Calu3 (cell line): ENCODE measurements around the gene NUMA1. TPM values are rescaled to one million over a fixed set of nuclear protein-coding genes. Genes with fewer than 3 reads are reported as not detected.

Source experiments
- BruUV-seq: library from RNA; stranded (reverse); fragments of 400-500 nt; replicated peaks from 2 replicates; lab custom pipeline; 2021; lab: Mats Ljungman, UMichigan
- CTCF ChIA-PET: fragments of 300-600 bp; sonication (Branson Sonifier 250); formaldehyde crosslinking; loops from one replicate; lab custom pipeline; 2022; ENCODE audit warnings: antibody characterized with exemption; lab: Charles Lee
- DNase-seq: peaks from one replicate; pipeline ENCODE4 v3.0.0; 2022
- H3K27ac Mint-ChIP-seq: one replicate; pipeline ENCODE4 v1.8.0; 2022; ENCODE audit warnings: mixed read lengths; ENCODE audit not compliant: unreplicated experiment
- H3K27me3 Mint-ChIP-seq: one replicate; pipeline ENCODE4 v1.8.0; 2022; ENCODE audit warnings: mixed read lengths; ENCODE audit not compliant: unreplicated experiment
- H3K36me3 Mint-ChIP-seq: one replicate; pipeline ENCODE4 v1.8.0; 2022; ENCODE audit warnings: mild to moderate bottlenecking, moderate library complexity, mixed read lengths; ENCODE audit not compliant: insufficient read depth, unreplicated experiment
- H3K4me1 Mint-ChIP-seq: one replicate; pipeline ENCODE4 v1.8.0; 2022; ENCODE audit warnings: mild to moderate bottlenecking, low read depth, mixed read lengths; ENCODE audit not compliant: unreplicated experiment
- H3K4me3 Mint-ChIP-seq: one replicate; pipeline ENCODE4 v1.8.0; 2022; ENCODE audit warnings: mild to moderate bottlenecking, low read depth, moderate library complexity, mixed read lengths; ENCODE audit not compliant: unreplicated experiment
- H3K9me3 Mint-ChIP-seq: one replicate; pipeline ENCODE4 v1.8.0; 2022; ENCODE audit warnings: low read depth, mixed read lengths; ENCODE audit not compliant: unreplicated experiment
- CTCF ChIP-seq: fragments of 200-600 bp; IDR thresholded peaks from one replicate; pipeline ENCODE4 v1.8.0; 2022; ENCODE audit warnings: antibody characterized with exemption; ENCODE audit not compliant: unreplicated experiment
- intact Hi-C: fragments of 100-400 bp; cut with micrococcal nuclease; formaldehyde crosslinking; loops from one replicate; pipeline ENCODE4 v1.10.0; 2022; ENCODE audit not compliant: unreplicated experiment
- total RNA-seq: library from RNA; stranded (reverse); gene quantifications from 2 replicates; pipeline ENCODE4 v1.2.3, GENCODE V29; 2022

The NUMA1 gene
- total RNA-seq, 1 experiment from 2014 or later: 146 TPM

DNA sequence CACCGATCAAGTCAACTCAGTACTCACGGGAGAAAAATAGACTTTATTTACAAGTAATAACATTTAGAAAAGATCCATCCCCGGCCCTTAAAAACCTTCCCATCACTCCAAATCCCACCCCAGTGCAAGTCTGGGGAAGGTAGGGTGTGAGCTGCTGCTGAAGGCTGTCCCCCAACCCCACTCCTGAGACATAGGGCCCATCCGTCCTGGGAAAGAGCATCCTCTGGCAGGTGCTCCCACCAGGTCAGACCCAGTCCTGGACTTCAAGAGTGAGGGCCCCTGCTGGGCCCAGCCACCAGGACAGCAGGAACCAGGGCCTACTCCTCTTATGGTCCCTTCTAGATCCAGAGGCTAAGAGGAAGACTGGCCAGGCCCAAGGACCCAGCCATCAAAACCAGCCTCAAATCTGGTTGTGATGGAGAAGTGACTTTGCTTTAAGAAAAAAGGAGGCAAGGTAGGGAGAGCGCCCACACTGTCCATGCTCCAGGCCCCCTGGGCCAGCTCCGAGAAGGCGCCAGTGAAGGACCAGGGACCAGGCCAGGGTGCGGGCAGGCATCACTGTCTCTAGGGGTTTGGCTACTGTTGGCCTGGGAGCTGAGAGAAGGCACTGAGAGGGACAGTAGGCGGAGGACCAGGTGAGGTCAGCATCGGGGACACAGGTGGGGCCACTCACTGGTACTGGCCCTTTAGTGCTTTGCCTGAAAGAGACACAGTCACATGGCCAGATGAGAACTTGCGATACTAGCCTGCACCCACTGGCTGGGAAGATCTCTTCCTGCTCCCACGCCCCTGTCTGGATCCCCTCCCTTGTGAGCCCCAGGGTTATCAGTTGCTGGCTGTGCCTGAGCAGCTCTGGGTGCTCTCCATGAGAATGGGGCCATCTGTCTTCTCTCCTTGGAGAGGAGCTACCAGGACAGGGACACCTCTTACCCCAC is 77.2 kb downstream of the NUMA1 start:
- DNase-seq: no peak
- CTCF ChIA-PET: interaction anchor here (0.6 kb wide), 1 partner anchor 174 kb away, joined by 7 read pairs; no protein-coding TSS in a partner anchor
- Mint-ChIP-seq H3K27me3 (no peaks in the 10 kb centered on the region), H3K4me3 (no peak overlapping the region), H3K4me1 (no peaks in the 10 kb centered on the region), H3K27ac (peak overlapping the region; percentile 22), H3K36me3 (peaks cover 64% of the 10 kb centered on the region), H3K9me3 (no peaks in the 10 kb centered on the region)
- intact Hi-C loops: no loop called here
- BruUV-seq: no TSS peak
- TF ChIP-seq CTCF: no peak

- no TSS peak for BruUV-seq
- CTCF ChIA-PET: interaction anchor here (1.4 kb wide), 1 partner anchor 73 kb away, joined by 3 read pairs; the partner anchor contains the start of genes RNF121 and XNDC1N
- no peaks in the 10 kb centered on the region for H3K4me1 Mint-ChIP-seq
- no peak overlapping the region for H3K4me3 Mint-ChIP-seq
- no peak for DNase-seq
- peak overlapping the region; percentile 22 for H3K27ac Mint-ChIP-seq
- H3K9me3 Mint-ChIP-seq: no peaks in the 10 kb centered on the region
- H3K27me3 Mint-ChIP-seq: no peaks in the 10 kb centered on the region
- peaks cover 55% of the 10 kb centered on the region for H3K36me3 Mint-ChIP-seq
- TF ChIP-seq CTCF: no peak
- intact Hi-C loops: no loop called here
Measured at GRCh38 chr11:72001834-72002591, 78.3 kb downstream of the NUMA1 start.

DNA sequence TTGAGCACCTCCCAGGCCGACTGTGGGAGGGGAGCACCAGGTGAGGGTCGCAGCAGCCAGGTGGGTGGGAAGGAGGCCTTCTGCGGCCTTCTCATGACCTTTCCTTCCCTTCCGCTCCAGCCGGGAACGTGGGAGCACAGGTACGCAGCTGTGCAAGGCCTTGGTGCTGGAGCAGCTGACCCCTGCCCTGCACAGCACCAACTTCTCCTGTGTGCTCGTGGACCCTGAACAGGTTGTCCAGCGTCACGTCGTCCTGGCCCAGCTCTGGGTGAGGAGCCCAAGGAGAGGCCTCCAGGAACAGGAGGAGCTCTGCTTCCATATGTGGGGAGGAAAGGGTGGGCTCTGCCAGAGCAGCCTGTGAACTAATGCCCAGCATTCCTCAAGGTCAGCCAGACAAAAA is 79.1 kb downstream of the NUMA1 start:
- no peak overlapping the region for H3K27ac Mint-ChIP-seq
- no TSS peak for BruUV-seq
- no peaks in the 10 kb centered on the region for H3K9me3 Mint-ChIP-seq
- H3K4me1 Mint-ChIP-seq: no peaks in the 10 kb centered on the region
- no peaks in the 10 kb centered on the region for H3K27me3 Mint-ChIP-seq
- H3K4me3 Mint-ChIP-seq: no peak overlapping the region
- no peak for DNase-seq
- intact Hi-C loops: no loop called here
- peaks cover 47% of the 10 kb centered on the region for H3K36me3 Mint-ChIP-seq
- no peak for TF ChIP-seq CTCF
- CTCF ChIA-PET: interaction anchor here (1.4 kb wide), 1 partner anchor 72 kb away, joined by 3 read pairs; the partner anchor contains the start of genes RNF121 and XNDC1N

GRCh38 chr11:72000202-72000867 is 80.0 kb downstream of the NUMA1 start:
- Mint-ChIP-seq H3K36me3 (peaks cover 40% of the 10 kb centered on the region), H3K27me3 (no peaks in the 10 kb centered on the region), H3K4me3 (no peak overlapping the region), H3K9me3 (no peaks in the 10 kb centered on the region), H3K27ac (no peak overlapping the region), H3K4me1 (no peaks in the 10 kb centered on the region)
- intact Hi-C loops: no loop called here
- no peak for TF ChIP-seq CTCF
- DNase-seq: no peak
- no TSS peak for BruUV-seq
- CTCF ChIA-PET: interaction anchor here (1.4 kb wide), 1 partner anchor 71 kb away, joined by 3 read pairs; the partner anchor contains the start of genes RNF121 and XNDC1N
